ENCODE results near the gene POLDIP3.
A peak's percentile ranks its signal among the peaks of the same experiment; 100 is the strongest.
"Not testable (repeated sequence)": the region's sequence is repeated elsewhere in the genome, so short reads cannot be mapped to it uniquely, and the experiment has no call there.

Gene POLDIP3

GRCh38 chr22:42610186-42610585 lies 4.5 kb downstream of the POLDIP3 start:
- TF ChIP-seq EZH2phosphoT487 (IDR thresholded peaks at IDR 0.05; ENCODE audit: borderline replicate concordance) = no peak
- TF ChIP-seq CTCF (conservative IDR thresholded peaks at IDR 0.05; ENCODE audit: low read length) = no peak
- Histone ChIP-seq H3K9me3 (ENCODE audit: insufficient read depth, low read depth, low read length) (no peaks in the 10 kb centered on the region), H3K4me3 (ENCODE audit: low read length, poor library complexity, severe bottlenecking) (peak overlapping the region; percentile 37), H4K20me1 (ENCODE audit: insufficient read depth, low read length, poor library complexity, severe bottlenecking) (peaks cover 57% of the 10 kb centered on the region), H3K9me2 (replicated peaks; ENCODE audit: low read depth, low read length) (no peaks in the 10 kb centered on the region), H2AFZ (ENCODE audit: low read length) (no peak overlapping the region), H3K27me3 (ENCODE audit: insufficient read depth, low read length, poor library complexity, severe bottlenecking) (no peaks in the 10 kb centered on the region), H3K9ac (ENCODE audit: low read depth, low read length, poor library complexity, severe bottlenecking) (peak overlapping the region; percentile 98), H3K36me3 (ENCODE audit: insufficient read depth, low read length) (peaks cover 6% of the 10 kb centered on the region; the same call in 1 of the 2 replicates), H3K4me2 (ENCODE audit: low read depth, low read length, poor library complexity, severe bottlenecking) (peak overlapping the region; percentile 80), H3K79me2 (ENCODE audit: insufficient read depth, low read length) (peaks cover 92% of the 10 kb centered on the region), H3F3A (ENCODE audit: low read depth) (no peaks in the 10 kb centered on the region; the same call in 1 of the 2 replicates), H3K4me1 (ENCODE audit: insufficient read depth, low read length, poor library complexity, severe bottlenecking) (peaks cover 39% of the 10 kb centered on the region)

DNA sequence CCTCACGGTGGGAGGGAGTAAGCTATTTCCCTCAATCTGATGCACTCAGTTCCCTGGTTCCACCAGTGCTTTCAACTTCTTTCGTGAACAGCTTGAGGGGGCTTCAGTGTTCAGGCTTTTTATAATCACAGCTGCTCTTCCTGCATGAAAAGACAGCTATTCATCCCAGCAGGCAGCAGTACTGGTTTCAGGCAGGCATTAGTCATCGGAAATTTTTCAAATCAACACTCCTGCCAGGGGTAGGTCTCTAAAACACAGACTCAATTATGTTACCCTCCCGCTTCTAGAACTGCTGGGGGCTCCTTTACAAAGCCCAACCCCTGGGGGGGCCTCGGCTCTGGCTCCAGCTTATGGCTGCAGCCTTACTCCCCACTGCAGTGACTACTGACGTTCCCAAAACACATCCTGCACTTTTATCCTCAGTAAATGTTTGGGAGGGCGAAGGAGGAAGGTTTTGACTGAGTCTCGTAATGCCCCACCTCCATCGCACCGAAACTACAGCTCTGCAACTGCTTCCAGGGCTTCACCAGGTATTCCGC lies 5.8 kb downstream of the POLDIP3 start:
- H2AFZ ChIP-seq (ENCODE audit: low read length) = no peak overlapping the region
- peaks cover 39% of the 10 kb centered on the region for H3K4me1 ChIP-seq (ENCODE audit: insufficient read depth, low read length, poor library complexity, severe bottlenecking)
- peak overlapping the region; percentile 30 for H3K9ac ChIP-seq (ENCODE audit: low read depth, low read length, poor library complexity, severe bottlenecking)
- no peaks in the 10 kb centered on the region for H3K9me2 ChIP-seq (replicated peaks; ENCODE audit: low read depth, low read length)
- peaks cover 61% of the 10 kb centered on the region for H4K20me1 ChIP-seq (ENCODE audit: insufficient read depth, low read length, poor library complexity, severe bottlenecking)
- H3K9me3 ChIP-seq (ENCODE audit: insufficient read depth, low read depth, low read length) = no peaks in the 10 kb centered on the region
- H3F3A ChIP-seq (ENCODE audit: low read depth) = no peaks in the 10 kb centered on the region
- peaks cover 7% of the 10 kb centered on the region; the same call in 1 of the 2 replicates for H3K36me3 ChIP-seq (ENCODE audit: insufficient read depth, low read length)
- H3K27me3 ChIP-seq (ENCODE audit: insufficient read depth, low read length, poor library complexity, severe bottlenecking) = no peaks in the 10 kb centered on the region
- peak overlapping the region; percentile 21 for H3K4me3 ChIP-seq (ENCODE audit: low read length, poor library complexity, severe bottlenecking)
- peaks cover 100% of the 10 kb centered on the region for H3K79me2 ChIP-seq (ENCODE audit: insufficient read depth, low read length)
- no peak for TF ChIP-seq EZH2phosphoT487 (IDR thresholded peaks at IDR 0.05; ENCODE audit: borderline replicate concordance)
- TF ChIP-seq CTCF (conservative IDR thresholded peaks at IDR 0.05; ENCODE audit: low read length) = no peak
- peak overlapping the region; percentile 44 for H3K4me2 ChIP-seq (ENCODE audit: low read depth, low read length, poor library complexity, severe bottlenecking)

- Histone ChIP-seq H2AFZ (ENCODE audit: low read length) (no peak overlapping the region), H3K4me3 (ENCODE audit: low read length, poor library complexity, severe bottlenecking) (no peak overlapping the region), H3K9ac (ENCODE audit: low read depth, low read length, poor library complexity, severe bottlenecking) (no peak overlapping the region), H3K36me3 (ENCODE audit: insufficient read depth, low read length) (peaks cover 9% of the 10 kb centered on the region; the same call in 1 of the 2 replicates), H3K9me2 (replicated peaks; ENCODE audit: low read depth, low read length) (no peaks in the 10 kb centered on the region), H3K4me1 (ENCODE audit: insufficient read depth, low read length, poor library complexity, severe bottlenecking) (peaks cover 39% of the 10 kb centered on the region), H3K79me2 (ENCODE audit: insufficient read depth, low read length) (peaks cover 100% of the 10 kb centered on the region), H3K9me3 (ENCODE audit: insufficient read depth, low read depth, low read length) (no peaks in the 10 kb centered on the region), H4K20me1 (ENCODE audit: insufficient read depth, low read length, poor library complexity, severe bottlenecking) (peaks cover 67% of the 10 kb centered on the region), H3F3A (ENCODE audit: low read depth) (no peaks in the 10 kb centered on the region), H3K27me3 (ENCODE audit: insufficient read depth, low read length, poor library complexity, severe bottlenecking) (no peaks in the 10 kb centered on the region), H3K4me2 (ENCODE audit: low read depth, low read length, poor library complexity, severe bottlenecking) (peak overlapping the region; percentile 44)
- TF ChIP-seq EZH2phosphoT487 (IDR thresholded peaks at IDR 0.05; ENCODE audit: borderline replicate concordance) (no peak), CTCF (conservative IDR thresholded peaks at IDR 0.05; ENCODE audit: low read length) (no peak)
Observed at GRCh38 chr22:42608136-42608822, 6.4 kb downstream of the POLDIP3 start.

- not testable (repeated sequence) for H3K27me3 ChIP-seq (ENCODE audit: insufficient read depth, low read length, poor library complexity, severe bottlenecking); H3K9ac ChIP-seq (ENCODE audit: low read depth, low read length, poor library complexity, severe bottlenecking); H3K9me2 ChIP-seq (replicated peaks; ENCODE audit: low read depth, low read length); H3F3A ChIP-seq (ENCODE audit: low read depth); H3K9me3 ChIP-seq (ENCODE audit: insufficient read depth, low read depth, low read length); H3K4me2 ChIP-seq (ENCODE audit: low read depth, low read length, poor library complexity, severe bottlenecking); H3K4me3 ChIP-seq (ENCODE audit: low read length, poor library complexity, severe bottlenecking); H2AFZ ChIP-seq (ENCODE audit: low read length)
- H3K36me3 ChIP-seq (ENCODE audit: insufficient read depth, low read length) = peaks cover 16% of the 10 kb centered on the region; the same call in 1 of the 2 replicates
- peaks cover 99% of the 10 kb centered on the region for H3K79me2 ChIP-seq (ENCODE audit: insufficient read depth, low read length)
- peaks cover 67% of the 10 kb centered on the region for H4K20me1 ChIP-seq (ENCODE audit: insufficient read depth, low read length, poor library complexity, severe bottlenecking)
- H3K4me1 ChIP-seq (ENCODE audit: insufficient read depth, low read length, poor library complexity, severe bottlenecking) = peaks cover 32% of the 10 kb centered on the region
Observed at GRCh38 chr22:42607641-42608040, 7.0 kb downstream of the POLDIP3 start.

Measured in Loucy (cell line).